AG10803 (cell line): ENCODE data around the gene DPH1.

Experiments used
- DNase-seq: peaks from one replicate; pipeline ENCODE4 v3.0.0; 2010; ENCODE audit warnings: low read depth
- H3K4me3 ChIP-seq: 2 replicates; pipeline ENCODE4 v1.5.1; 2011; ENCODE audit warnings: mild to moderate bottlenecking, low read length, control low read depth
- TF ChIP-seq, protein P1 (sequence below): conservative IDR thresholded peaks from 2 replicates; pipeline ENCODE4 v1.5.1; 2011; ENCODE audit warnings: mild to moderate bottlenecking, low read length, control low read depth, inconsistent platforms

DPH1 gene

DNA sequence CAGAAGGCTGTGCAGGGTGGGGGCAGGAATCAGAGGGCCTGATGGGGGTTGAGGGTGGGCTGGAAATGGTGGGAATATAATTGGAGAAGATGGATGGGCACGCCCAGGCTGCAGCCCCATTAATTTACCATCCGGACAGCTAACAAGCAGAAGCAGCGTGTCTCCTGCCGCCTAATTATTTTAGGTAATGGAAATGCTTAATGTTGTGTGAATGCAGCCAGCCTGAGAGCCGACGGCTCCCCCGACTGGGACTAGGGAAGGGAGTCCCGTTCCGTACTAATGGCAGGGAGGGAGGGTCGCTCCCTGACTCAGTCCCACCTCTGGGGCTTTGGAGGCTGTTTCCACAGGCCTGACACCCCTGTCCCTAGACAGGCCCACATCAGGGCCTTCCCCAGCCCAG is 7.2 kb downstream of the DPH1 start:
- no peak for DNase-seq
- TF ChIP-seq, protein P1, sequence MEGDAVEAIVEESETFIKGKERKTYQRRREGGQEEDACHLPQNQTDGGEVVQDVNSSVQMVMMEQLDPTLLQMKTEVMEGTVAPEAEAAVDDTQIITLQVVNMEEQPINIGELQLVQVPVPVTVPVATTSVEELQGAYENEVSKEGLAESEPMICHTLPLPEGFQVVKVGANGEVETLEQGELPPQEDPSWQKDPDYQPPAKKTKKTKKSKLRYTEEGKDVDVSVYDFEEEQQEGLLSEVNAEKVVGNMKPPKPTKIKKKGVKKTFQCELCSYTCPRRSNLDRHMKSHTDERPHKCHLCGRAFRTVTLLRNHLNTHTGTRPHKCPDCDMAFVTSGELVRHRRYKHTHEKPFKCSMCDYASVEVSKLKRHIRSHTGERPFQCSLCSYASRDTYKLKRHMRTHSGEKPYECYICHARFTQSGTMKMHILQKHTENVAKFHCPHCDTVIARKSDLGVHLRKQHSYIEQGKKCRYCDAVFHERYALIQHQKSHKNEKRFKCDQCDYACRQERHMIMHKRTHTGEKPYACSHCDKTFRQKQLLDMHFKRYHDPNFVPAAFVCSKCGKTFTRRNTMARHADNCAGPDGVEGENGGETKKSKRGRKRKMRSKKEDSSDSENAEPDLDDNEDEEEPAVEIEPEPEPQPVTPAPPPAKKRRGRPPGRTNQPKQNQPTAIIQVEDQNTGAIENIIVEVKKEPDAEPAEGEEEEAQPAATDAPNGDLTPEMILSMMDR, result no peak
- no peak overlapping the region for H3K4me3 ChIP-seq

DNA sequence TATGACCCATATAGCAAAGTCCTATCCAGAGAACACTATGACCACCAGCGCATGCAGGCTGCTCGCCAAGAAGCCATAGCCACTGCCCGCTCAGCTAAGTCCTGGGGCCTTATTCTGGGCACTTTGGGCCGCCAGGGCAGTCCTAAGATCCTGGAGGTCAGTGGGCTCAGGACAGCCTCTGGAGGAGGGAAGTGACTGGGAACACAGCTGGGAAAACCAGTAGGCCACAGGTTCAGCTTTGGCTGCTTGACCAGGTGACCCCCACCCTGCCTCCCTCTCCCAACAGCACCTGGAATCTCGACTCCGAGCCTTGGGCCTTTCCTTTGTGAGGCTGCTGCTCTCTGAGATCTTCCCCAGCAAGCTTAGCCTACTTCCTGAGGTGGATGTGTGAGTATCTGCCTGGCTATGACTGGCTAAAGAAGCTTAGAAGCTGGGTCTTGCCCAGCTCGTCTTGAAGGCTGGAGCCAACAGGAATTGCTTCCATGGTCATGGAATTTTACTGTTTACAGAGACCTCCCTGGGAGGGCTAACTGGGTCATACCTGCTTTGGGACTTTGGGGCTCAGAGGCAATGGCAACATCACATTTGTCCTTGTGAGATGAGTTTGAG is 10.4 kb downstream of the DPH1 start:
- DNase-seq, result no peak
- H3K4me3 ChIP-seq, result no peak overlapping the region
- TF ChIP-seq, protein P1, result no peak

DNA sequence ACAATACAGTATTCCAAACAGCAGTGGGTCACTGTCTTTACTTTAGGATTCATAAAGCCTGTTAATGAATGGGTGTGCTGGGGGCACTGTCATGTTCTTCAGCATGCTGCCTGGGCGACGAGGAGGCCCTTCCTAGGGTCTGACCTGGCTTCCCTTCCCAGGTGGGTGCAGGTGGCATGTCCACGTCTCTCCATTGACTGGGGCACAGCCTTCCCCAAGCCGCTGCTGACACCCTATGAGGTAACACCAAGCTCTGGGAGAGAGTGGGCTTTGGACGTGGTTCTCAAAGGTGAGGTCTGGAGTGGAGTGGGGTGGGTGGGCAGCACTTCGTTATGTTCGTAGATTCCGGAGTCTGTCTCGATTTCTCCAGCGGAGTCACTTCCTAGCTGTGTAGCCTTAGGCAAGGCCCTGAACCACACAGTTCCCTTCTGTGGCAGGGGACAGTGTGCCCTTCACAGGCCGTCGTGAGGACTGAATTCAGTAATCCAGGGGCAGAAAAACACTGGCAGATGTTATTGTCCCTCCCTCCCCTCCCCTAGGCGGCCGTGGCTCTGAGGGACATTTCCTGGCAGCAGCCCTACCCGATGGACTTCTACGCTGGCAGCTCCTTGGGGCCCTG is 11.1 kb downstream of the DPH1 start:
- TF ChIP-seq, protein P1, result no peak
- no peak for DNase-seq
- peak overlapping the region; percentile 91 for H3K4me3 ChIP-seq

DNA sequence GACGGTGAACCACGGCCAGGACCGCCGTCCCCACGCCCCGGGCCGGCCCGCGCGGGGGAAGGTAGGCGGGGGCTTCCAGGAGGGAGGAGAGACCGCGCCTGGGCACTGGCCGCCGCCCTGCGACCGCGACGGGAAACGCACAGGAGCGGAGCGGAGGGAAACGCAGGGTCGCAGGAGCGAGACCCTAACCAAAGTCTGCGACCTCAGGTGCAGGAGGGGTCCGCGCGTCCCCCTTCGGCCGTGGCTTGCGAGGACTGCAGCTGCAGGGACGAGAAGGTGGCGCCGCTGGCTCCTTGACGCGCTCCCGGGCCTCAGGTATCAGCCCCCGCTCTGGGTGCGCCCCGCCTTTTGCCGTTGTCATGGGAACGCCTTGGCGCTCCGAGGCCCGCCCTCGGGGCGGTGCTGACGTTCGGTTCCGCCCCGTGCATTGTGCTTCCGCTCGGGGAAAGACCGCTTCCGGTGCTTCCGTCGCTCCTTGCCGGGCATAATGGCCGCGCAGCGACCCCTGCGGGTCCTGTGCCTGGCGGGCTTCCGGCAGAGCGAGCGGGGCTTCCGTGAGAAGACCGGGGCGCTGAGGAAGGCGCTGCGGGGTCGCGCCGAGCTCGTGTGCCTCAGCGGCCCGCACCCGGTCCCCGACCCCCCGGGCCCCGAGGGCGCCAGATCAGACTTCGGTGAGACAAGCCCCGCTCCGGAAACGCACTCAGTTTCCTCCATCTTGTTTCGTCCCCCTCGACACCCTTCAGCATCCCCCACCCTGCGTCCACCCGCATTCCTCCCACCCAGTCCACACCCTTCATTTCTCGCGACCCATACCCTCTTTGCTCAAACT is 11.8 kb downstream of the DPH1 start, which contains the start of gene OVCA2:
OVCA2 (plus strand) TSS at position 462 of the 829 bp plus-strand sequence; CDS start at position 488, 26 bp downstream.
- peak within 1 kb of the TSS; percentile 91 for H3K4me3 ChIP-seq
- peak; percentile 89 for DNase-seq
- TF ChIP-seq, protein P1, result peak; percentile 46

DNA sequence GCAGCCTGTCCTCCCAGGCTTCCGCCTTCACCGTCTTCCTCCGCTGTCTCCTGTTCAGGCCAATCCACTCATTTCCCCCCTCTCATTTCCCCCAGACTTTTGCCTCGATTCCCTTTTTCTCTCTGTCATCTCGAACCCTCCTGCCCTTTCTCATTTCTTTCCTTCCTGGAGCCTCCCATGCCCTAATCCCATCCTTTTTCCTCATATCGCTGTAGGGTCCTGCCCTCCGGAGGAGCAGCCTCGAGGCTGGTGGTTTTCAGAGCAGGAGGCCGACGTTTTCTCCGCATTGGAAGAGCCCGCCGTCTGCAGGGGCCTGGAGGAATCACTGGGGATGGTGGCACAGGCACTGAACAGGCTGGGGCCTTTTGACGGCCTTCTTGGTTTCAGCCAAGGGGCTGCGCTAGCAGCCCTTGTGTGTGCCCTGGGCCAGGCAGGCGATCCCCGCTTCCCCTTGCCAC is 12.5 kb downstream of the DPH1 start:
- DNase-seq, result no peak
- peak overlapping the region; percentile 91 for H3K4me3 ChIP-seq
- TF ChIP-seq, protein P1, result peak; percentile 40

DNA sequence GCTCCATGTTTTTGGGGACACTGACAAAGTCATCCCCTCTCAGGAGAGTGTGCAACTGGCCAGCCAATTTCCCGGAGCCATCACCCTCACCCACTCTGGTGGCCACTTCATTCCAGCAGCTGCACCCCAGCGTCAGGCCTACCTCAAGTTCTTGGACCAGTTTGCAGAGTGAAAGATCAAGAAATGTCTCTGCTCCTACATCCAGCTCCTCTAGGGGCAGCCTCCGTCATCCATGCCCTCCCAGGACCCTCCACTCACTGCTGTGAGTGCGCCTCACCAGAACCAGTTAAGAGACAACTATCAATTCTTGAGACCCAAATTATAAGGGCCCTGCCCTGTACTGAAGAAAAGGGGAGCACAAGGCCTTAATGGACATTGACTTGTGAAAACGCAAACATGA is 13.0 kb downstream of the DPH1 start:
- DNase-seq, result no peak
- peak overlapping the region; percentile 91 for H3K4me3 ChIP-seq
- TF ChIP-seq, protein P1, result no peak

DNA sequence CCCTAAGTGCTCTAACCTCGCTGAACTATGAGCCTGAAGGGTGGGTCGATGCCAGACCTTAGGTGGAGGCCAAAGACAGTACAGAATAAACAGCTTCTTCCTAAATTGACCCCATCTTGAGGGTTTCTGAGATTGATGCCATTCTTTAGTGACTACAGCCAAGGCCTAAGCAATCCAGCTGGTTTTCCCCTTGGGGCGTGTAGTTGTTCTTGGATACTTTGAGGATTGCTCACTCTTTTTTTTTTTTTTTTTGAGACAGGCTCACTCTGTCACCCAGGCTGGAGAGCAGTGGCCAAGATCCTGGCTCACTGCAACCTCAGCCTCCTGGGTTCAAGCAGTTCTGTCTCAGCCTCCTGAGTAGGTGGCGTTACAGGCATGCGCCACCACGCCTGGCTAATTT is 13.8 kb downstream of the DPH1 start:
- peak; percentile 88 for DNase-seq
- TF ChIP-seq, protein P1, result no peak
- no peak overlapping the region for H3K4me3 ChIP-seq
